T1000 (cell line): ENCODE results near the gene TMEM17.

Experiments
- DNase-seq: peaks from one replicate; lab custom pipeline; 2025; ENCODE audit warnings: mixed read lengths; lab: John Stamatoyannopoulos, UW

The TMEM17 gene

DNA sequence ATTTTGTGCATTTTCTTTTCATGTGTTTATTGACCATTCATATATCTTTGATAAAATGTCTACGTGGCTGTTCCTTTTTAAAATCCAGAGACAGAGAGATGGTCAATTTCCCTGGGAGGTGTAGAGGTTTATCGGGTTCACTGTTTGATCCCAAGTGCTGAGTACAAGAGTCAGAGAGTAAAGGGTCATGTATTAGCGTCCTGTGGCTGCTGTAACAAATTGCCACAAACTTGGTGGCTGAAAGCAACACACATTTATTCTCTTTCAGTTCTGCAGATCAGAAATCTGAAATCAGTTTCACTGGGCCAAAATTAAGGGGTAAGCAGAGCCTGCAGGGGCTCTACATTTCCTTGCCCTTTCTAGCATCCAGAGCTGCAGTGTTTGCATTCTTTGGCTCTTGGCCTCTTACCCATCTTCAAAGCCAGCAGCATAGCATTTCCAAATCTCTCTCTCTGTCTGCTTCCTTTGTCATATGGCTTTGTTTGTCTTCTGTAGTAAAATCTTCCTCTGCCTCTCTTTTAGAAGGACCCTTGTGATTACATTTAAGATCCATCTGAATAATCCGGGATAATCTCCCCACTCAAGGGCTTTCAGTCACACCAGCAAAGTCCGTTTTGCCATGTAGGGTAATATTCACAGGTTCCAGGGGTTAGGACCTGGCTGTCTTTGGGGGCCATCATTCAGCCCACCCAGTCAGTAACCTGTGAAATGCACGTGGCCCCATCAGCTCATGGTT lies 49.9 kb downstream of the TMEM17 start:
- DNase-seq, result no peak

DNA sequence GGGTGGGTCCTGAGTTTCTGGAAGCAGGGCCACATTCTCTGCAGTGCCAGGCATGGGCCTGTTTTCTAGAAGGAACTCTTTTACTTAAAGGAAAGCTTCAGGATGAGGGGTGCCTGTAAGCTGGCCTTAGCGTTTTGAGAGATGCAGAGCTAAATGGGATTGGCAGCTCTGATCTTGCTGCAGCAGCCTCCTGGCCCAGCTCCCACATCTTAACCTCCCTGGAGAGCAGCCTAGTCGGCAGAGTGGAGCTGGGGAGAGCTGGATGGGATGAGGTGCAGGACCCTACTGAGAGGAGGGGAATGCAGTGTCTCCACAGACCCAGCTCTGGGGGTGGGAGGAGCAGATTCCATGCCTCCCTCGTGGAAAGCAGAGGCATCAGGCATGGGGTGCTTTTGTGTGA lies 52.0 kb downstream of the TMEM17 start:
- no peak for DNase-seq

DNA sequence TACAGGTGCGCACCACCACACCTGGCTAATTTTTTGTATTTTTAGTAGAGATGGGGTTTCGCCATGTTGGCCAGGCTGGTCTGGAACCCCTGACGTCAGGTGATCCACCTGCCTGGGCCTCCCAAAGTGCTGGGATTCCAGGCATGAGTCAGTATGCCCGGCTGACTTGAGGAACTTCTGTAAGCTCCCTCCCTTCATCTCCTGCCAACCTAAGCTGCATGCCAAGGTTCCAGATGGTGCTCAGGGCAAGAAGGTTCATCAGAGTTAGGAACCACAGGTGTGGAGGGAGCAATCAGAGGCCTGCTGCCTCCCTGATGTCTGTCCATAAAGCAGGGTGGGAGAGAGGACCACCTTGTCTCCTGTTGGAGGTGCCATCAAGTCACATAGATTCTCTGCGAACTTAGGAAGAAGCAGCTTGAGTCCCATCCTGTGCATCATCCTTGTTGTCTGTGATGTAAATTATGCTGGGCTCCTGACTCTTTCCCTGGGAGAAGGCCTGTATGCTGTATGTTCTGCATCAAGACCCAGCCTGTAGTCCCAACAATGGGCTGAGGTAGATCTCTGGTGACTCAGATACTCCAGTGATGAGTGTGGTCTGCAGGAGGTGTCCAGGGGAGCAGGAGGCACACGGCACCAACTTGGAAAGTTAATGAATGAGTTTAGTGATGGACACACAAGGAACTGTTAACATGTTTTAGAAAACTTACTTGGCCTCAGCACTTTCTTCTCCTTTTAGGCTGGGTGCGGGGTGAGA lies 53.1 kb downstream of the TMEM17 start:
- DNase-seq, result no peak

DNA sequence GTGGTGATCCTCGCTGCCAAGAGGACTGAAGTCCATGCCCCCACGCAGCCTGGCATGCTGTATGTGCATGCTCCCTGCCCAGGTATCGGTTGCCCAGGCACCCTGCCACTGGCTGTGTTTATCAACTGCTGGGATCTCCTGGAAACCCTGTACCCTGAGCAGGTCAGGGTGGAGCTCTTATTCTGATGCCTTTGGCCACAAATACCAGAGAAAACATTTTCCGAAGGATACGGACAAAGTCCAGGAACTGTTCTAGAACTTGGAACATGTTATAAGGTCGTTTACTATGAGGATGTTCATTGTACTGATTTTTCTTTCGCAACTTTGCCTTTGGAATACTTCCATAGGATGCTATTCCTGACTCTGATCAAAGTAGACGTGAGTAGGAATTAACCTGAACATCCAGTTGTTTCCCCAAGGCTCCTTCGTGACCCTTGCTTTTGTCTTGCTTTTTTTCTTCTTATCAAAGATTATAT lies 55.2 kb downstream of the TMEM17 start:
- no peak for DNase-seq
